HG03097 (cell line): Measurements from ENCODE around the gene PDE11A.
A peak's percentile ranks its signal among the peaks of the same experiment; 100 is the strongest.
"Not testable (repeated sequence)": the region's sequence is repeated elsewhere in the genome, so short reads cannot be mapped to it uniquely, and the experiment has no call there.

Experiments
- ATAC-seq: cut with Tn5 transposase; IDR thresholded peaks from one replicate; pipeline ENCODE4 v1.9.1; 2021; ENCODE audit not compliant: unreplicated experiment, low FRiP score

PDE11A gene

DNA sequence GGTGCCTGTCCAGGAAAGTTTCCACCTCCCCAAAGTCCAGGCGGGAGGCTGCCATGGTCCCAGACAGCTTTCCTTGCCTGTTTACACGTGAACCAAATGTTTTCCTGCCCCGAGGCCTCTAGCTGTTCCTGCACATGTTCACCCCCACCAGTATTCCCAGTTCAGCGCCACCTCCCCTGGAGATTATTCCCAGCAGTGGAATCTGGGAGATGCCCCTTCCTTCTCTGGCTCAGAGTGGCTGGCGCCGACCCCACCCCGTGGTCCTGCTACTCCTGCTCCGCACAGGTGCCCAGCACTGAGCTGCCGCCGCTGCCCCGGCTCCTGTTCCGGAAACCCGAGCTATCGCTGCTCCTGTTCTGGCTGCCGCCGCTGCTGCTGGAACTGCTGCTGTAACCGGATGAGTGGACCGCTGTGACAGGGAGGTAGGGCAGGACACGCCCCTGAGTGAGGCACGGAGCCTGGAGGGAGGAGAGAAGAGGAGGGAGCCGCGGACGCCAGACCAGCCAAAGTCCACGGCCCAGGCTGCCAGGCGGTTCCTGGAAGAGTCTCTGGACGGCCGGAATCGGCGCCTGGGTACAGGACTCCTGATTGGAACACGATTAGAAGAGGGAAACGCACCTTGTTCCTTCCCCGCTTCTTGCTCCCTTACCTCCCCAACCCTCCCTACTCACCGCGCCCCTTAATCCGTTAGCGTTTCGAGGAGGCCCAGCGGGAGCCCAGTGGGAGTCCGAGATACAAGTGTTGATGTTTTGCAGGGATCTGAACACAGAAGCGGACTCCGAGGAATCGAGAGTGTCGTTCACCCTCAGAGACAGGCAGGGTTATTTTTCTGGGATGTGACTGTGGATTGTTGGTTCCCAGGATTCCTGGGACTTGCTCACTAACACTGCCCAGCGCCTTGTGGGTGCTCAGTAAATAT lies at the start of gene PDE11A:
Gene PDE11A (minus strand): TSS at position 395 of the 919 bp plus-strand sequence. CDS start 340 bp downstream, at position 55.
- ATAC-seq, result no peak

DNA sequence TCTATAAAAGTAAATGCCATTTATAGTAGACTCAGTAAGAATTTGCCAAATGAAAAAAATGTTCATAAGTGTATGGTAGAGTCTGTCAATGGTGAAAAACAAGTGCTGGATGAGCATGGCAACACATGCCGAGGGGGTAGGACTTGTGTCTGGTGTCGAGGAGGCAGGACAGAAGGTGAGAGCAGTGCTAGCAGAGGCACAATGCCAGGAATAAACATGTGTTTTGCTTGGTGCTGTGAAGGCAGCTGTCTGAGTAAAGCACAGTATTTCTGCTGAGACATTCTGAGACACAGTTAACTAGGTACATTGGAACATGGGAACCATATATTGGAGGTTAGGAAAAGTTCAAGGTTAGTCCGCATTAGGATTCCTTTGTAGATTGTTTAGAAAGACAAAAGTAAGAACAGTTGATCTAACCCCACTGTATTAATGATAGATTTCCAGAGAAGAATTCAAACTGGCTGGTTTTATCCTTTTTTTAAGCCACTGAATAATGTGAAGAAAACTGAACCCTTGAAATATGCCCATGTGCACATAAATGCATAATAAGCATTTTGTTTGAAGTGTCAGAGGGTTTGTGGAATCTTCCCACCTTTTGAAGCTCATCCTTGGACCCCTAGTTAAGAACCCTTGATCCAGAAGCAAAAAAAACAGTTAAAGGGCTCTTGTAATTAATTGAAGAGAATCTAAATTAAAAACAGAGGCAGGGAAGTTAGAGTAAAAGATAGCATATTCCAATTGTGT lies 46.8 kb upstream of the PDE11A start:
- ATAC-seq, result no peak

DNA sequence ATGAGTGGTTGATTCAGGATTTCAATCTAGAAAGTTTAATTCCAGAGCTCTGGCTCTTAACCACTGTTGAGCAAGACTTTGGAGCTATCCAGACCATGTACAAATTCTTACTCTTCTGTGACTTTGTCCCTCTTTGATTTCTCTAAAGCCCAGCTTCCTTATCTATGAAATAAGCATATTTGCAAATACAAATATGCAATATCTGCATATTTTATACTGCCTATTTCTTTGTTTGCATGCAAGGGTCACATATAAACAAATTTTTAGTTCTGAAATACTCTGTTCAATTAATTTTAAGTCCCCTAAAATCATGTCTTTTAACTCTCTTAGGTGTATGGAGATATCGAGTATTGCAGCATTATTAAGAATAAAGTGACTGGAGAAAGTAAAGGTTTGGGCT lies 45.1 kb upstream of the PDE11A start:
- ATAC-seq, result no peak

DNA sequence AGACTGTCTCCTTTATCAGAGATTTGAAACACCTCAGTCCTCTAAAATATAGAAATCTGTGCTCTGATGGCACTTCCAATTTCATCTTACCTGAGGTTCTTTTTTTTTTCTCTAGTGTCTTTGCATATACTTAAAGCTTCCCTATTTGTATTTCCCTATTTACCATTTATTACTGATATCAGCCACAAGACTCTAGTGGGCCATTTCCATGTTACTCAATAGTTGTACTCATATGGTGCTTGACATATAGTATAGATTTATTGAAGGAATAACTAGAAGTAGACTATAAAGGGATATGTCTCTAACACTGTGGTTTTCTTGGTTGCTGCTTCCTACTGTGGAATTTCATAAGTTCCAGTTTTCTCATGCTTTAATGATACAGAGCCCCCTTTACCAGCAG lies 42.7 kb upstream of the PDE11A start:
- ATAC-seq, result no peak

DNA sequence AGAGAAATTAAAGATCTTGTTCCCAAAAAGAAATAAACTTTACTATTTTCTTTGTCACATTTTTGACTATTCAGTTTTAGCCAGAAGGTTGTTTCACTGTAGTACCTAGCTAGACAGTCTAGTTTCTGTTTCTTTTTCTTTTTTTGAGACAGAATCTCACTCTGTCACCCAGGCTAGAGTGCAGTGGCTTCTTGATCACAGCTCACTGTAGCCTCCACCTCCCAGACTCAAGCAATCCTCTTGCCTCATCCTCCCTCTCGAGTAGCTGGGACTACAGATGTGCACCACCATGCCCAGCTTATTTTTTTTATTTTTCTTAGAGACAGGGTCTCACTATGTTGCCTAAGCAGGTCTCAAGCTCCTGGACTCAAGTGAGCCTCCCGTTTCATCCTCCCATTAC lies 41.9 kb upstream of the PDE11A start:
- ATAC-seq, result peak; percentile 38

DNA sequence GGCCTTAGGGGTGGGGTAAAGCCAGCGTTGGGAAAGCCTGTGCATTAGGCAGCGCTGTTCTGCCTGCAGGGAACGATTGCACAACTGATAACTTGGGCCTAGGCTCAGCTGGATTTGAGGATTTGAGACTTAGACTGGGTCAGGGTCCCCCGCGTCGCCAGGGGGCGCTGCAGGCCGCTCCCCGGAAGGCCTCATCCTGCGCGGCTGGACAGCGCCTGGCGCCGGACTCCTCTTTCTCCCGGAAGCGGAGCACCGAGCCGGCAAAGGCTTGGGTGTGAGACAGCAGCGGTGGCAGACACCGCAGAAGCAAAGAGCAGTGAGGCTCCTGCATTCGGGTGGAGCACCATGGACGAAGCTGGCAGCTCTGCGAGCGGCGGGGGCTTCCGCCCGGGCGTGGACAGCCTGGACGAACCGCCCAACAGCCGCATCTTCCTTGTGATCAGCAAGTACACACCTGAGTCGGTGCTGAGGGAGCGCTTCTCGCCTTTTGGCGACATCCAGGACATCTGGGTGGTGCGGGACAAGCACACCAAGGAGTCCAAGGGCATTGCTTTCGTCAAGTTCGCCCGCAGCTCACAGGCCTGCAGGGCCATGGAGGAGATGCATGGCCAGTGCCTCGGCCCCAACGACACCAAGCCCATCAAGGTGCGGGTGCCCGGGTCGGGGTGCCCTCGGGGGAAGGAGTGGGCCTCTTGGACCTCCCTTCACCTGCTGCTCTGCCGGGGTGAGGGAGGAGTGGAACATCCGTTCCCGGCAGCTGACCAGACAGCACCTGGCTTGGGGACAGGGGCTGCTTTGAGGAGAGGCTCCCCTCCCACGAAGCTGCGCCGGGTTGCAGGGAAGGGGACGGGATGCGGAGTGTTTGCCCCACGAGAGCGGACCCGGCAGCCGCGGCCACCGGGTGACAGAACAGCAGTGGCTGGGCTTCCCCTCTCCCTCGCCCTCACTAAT lies 39.9 kb upstream of the PDE11A start, which contains the start of gene RBM45:
Gene RBM45 (plus strand): TSS at position 236 of the 951 bp plus-strand sequence. CDS start 110 bp downstream, at position 346.
- peak; percentile 93 for ATAC-seq

DNA sequence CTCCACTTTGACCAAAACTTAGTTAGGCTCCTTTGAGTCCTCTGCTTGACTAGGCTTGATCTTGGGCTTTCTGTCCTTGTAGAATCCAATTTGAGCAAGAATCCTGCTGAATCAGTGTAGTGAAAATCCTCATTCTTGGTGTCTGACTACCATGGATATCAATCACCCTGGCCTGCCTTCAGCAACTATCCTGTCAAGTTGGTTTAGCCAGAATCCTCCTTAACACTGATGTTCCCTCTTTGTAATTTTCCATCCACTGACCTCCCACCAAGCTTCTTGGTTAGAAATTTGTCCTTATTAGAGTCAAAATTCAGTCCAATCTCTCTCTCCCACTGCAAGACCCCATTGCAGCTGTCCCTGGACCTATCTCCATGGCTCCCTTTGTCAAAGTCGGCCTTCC lies 39.2 kb upstream of the PDE11A start:
- no peak for ATAC-seq

DNA sequence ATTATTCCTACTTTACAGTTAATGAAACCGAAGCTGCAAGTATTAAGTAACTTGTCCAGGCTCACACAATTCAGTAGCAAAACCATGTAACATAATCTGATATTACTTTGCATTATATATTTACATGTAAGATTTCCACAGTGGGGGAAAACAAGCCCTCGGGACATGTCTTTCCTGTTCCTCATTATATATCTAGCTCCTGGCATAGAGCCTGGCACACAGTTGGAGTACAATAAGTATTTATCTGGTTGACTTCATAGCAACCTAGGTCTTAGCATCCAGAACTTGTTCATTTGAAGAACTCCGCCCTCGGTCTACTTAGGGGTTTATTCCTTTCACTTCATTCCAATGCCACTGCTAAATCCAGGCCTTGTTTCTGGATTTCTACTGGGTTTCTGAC lies 38.1 kb upstream of the PDE11A start:
- no peak for ATAC-seq

DNA sequence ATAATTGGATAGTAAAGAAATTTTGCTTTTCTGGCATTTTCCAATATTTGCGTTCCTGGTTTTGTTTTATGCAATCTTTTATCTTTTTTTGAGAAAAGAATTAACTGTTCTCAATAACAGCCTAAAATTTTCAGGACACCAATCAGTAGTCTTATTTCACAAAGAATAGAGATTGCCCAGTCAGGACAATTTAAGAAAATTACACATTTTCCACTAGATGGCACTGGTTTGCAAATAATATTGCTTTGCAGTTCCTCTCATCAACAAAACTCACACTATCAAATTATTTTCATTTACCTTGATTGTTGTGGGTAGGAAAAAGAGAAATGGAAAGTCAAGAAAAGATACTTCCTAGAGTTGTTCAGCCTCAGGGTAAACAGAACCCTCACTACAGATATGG lies 37.2 kb upstream of the PDE11A start:
- ATAC-seq, result no peak

DNA sequence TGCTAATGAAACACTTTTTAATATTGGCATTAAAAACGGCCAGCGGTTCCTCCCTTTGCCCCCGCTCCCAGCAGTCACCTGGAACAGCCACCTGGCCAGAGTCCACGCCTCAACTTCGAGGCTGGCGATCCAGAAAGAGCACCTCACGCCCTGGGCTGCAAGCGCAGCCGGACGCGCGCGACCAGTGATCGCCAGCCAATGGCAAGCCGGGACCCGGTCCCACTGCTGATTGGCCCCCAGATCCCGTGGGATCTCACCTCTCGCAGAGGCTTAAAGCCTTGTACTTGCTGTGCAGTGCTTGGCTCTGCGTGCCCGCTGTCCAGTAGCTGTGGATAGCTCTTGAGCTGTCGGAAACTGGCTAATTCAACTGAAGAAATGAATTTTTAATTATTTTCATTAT lies 35.6 kb upstream of the PDE11A start:
- no peak for ATAC-seq

DNA sequence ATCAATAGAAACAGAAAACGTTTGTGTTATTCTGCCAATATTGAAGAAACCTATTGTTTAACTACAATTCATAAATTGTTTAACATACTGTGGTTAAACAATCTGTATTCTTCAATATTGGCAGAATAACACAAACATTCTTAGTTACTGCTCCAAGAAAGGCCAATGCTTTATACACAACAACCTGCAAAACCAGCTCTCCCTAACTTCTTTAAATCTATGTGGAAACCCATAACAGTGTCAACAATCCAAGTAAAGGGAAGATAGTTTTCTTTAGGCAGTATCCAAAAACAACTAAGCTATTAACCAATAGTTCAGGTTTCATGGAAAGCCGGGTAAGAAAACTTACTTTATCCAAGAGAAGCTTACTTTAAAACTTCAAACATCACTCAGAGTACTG lies 33.5 kb upstream of the PDE11A start:
- no peak for ATAC-seq

DNA sequence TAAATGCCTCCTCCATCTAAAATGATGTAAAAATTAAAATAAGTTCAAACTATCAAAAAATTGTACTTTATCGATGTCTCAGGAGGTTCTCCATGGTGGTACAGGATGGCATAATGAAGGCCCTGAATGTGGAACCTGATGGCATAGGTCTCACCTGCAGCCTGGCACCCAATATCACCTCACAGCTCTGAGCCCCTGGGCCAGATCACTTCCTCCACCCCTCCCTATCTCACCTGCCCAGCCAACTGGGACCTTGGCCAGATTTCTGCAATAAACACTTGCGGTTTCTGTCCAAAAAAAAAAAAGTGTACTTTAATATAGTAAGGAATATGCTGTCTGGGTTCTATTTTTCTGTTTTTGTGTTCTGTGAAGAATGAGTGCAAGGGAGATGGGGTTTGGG lies 33.0 kb upstream of the PDE11A start:
- no peak for ATAC-seq

DNA sequence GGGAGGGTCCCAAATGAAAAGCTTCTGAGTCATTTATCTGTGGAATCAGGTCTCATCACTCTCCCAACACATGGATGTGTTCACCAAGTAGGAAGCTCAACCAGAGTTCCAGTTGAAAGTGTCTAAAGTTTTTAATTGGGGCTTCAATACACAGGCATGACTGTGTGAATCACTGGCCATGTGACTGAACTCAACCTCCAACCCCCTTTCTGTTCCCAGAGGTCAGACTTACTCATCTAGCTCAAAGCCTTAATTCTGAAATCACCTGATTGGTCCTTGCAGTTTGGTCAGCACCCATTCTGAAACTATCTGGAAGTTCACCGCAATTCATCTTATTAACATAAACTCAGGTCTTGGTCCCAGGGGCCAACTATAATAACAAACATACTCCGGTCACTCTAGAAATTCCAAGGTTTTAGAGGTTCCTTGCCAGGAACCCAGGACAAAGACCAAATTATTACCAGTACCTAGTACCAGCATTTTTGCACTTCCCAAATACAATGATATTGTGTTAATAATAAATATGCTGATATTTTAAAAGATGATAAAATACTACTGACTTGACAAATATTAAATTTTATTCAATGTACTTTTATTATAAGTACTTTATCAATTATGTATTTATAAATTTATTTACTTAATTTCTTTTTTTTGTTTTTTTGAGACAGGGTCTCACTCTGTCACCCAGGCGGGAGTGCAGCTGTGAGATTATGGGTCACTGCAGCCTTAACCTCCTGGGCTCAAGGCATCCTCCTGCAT lies 28.9 kb upstream of the PDE11A start:
- no peak for ATAC-seq

DNA sequence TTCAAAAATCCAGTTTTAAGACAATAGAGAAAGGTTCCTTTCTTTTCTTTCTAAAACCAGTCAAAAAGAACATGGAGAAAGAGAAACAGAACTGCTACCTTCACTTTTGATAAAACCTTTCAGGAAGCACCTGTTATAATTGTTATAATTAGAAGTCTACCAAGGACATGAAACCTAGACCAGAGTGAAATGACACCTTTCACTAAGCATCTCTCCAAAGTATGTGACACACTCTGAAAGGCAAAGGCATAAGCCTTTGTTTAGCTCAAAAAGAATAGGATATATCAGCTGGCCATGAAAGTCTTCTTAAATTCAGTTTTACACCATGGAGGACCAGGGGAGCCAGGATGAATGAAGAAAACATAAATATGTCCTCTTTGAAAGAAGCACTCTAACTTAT lies 20.9 kb upstream of the PDE11A start:
- no peak for ATAC-seq

DNA sequence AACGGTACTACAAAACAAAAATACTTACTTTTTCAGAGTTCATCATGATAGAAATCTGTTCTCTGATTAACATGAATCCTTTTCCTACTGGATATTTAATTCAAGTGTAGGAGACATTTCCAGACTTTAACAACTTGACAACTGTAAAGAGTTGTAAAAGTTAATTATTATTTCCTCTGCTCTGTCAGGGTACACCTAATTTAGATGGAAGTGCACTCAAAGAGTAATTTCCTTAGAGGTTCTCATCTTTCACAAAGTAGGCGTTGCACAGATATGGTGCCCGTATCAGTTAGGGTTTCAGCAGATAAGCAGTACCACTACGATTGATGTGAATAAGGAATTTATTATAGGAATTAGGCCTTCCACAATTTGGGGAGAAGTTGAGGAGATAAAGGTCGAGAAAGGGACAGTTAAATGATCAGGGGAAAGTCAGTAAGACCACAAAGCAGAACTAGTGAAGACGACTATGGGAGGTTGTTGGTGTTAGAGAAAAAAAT lies 16.2 kb upstream of the PDE11A start:
- no peak for ATAC-seq

DNA sequence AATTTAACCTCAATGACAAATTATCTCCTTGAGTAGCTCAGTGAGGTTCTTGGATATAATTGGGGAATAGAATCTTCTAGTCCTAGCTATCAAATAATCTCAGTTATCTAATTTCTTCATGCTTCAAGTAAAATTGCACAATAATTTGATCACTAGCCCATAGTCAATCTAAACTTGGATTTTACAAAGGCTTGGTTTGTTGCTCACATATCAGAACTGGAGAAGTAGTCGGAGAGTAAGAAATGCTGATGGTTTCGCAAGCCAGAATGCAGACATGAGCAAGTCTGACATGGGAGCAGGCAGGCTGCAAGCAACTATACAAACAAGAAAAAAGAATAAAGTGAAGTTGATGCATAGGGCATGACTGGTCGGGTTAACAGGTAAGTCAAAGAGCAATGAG lies 11.7 kb upstream of the PDE11A start:
- ATAC-seq, result no peak

DNA sequence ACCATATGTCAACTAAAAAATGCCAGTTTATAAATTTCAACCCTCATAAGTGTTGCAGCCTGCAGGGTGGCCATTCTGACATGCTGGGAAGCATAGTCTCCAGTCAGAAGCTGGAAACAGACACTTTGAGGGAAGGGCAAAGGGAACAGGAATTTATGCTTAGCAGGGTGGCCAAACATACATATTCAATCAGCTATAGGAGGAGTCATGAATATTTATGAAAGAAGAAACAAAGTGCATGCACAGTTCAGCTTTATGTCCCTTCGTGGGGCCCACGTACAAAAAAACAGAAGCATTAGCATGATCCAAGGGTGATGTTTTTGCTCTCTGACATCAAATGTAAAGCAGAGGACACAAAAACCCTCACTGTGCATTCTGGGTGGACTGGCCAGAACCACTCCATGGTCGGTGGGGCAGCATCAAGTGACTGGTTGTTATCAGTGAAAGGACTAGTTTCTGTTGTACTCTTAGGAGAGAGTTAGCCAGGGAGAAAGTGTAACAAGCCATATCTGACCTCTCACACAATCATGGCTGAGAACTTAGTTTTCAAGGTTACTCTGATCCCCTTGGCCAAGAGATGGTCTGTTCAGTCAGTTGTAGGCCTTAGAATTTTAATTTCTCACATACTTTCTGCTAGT lies 9.9 kb upstream of the PDE11A start:
- ATAC-seq, result no peak

DNA sequence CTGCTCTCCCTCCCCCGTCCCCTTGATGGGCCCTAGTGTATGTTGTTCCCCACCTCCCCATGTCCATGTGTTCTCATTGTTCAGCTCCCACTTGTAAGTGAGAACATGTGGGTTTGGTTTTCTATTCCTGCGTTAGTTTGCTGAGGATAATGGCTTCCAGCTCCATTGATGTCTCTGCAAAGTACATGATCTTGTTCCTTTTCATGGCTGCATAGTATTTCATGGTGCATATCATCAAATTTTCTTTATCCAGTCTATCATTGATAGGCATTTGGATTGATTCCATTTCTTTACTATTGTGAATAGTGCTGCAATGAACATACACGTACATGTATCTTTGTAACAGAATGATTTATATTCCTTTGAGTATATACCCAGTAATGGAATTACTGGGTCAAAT lies 6.7 kb upstream of the PDE11A start:
- not testable (repeated sequence) for ATAC-seq

DNA sequence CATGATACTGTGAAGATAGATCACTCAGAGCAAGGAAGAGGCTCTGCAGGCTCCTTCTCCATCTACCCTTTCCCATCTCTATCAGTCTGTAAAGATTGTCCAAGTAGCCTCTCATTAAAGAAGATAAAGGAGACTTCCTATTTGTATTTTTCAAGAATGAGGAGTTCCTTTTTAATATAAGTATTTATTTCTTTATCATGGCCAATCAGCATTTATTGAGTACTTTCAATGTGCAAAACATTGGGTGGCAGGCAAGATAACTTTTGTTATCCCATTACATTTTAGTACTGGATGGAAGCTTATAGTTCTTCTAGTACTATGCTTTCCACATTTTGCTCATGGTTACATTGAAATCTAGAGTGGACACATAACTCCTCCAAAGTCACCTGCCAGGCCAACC lies 3.6 kb upstream of the PDE11A start:
- no peak for ATAC-seq
